Kidney epithelial cell (primary cell): Measurements from ENCODE around the gene GAL3ST1. TPM values are rescaled to one million over a fixed set of nuclear protein-coding genes. Genes with fewer than 3 reads are reported as not detected.

ENCODE experiments used
- DNase-seq: peaks from one replicate; pipeline ENCODE4 v3.0.0-alpha.2; 2010; ENCODE audit warnings: low read depth
- H3K27me3 ChIP-seq: 2 replicates; pipeline ENCODE4 v1.6.0; 2011; ENCODE audit warnings: low read length; ENCODE audit not compliant: control insufficient read depth, insufficient read depth
- H3K36me3 ChIP-seq: 2 replicates; pipeline ENCODE4 v1.5.1; 2011; ENCODE audit warnings: low read length; ENCODE audit not compliant: control insufficient read depth, insufficient read depth
- H3K4me3 ChIP-seq: 2 replicates; pipeline ENCODE4 v1.5.1; 2011; ENCODE audit warnings: low read depth, mild to moderate bottlenecking, control low read depth, low read length
- CTCF ChIP-seq: IDR thresholded peaks from 2 replicates; pipeline ENCODE4 v1.5.1; 2011; ENCODE audit warnings: mild to moderate bottlenecking, moderate library complexity, low read length, control low read depth, inconsistent platforms; ENCODE audit not compliant: insufficient read depth, poor library complexity, severe bottlenecking
- total RNA-seq: library from RNA; depleted of rRNA; stranded (reverse); fragments of >200 nt; gene quantifications from 2 replicates; pipeline ENCODE4 v1.2.3, GENCODE V29; 2015

Gene GAL3ST1
- total RNA-seq, 1 donor from 2014 or later: 4.0 TPM

DNA sequence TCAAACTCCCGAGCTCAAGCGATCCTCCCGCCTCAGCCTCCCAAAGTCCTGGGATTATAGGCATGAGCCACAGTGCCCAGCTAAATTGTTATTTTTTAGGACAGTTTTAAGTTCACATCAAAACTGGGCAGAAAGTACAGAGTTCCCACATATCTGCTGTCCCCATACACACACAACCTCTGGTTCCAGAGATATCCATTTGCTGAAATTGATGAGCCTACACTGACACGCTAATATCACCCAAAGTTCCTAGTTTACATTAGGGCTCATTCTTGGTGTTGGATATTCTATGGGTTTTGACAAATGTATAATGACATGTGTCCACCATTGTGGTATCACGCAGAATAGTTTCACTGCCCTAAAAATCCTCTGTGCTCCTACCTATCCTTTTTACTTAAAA, 66.2 kb downstream of the GAL3ST1 start:
- no peak overlapping the region for H3K4me3 ChIP-seq
- no peak for DNase-seq
- H3K27me3 ChIP-seq: peaks cover 8% of the 10 kb centered on the region
- TF ChIP-seq CTCF: no peak
- H3K36me3 ChIP-seq: no peaks in the 10 kb centered on the region

DNA sequence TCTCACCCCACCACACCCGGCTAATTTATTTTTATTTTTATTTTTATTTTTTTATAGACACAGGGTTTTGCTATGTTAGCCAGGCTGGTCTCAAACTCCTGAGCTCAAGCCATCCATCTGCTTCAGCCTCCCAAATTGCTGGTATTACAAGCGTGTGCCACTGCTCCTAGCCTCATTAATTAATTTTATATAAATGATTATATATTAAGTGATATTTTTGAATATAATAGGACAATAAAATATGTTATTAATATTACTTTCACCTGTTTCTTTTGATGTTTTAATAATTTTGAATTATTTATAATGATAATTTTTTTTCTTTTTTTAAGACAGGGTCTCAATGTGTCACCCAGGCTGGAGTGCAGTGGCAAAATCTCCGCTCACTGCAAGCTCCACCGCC, 66.8 kb downstream of the GAL3ST1 start:
- Histone ChIP-seq H3K36me3 (no peaks in the 10 kb centered on the region), H3K4me3 (no peak overlapping the region), H3K27me3 (peaks cover 8% of the 10 kb centered on the region)
- DNase-seq: no peak
- no peak for TF ChIP-seq CTCF

GRCh38 chr22:30506507-30506968, 67.9 kb downstream of the GAL3ST1 start:
- Histone ChIP-seq H3K36me3 (no peaks in the 10 kb centered on the region), H3K27me3 (peaks cover 8% of the 10 kb centered on the region), H3K4me3 (no peak overlapping the region)
- no peak for TF ChIP-seq CTCF
- DNase-seq: no peak

Other genes with a start within 250 kb of the GAL3ST1 start
- 21.6 and 23.9 TPM in 2 replicates for gene TBC1D10A, start 247.7 kb downstream of the GAL3ST1 start, total RNA-seq
- 50.2 and 54.8 TPM in 2 replicates for gene SF3A1, start 217.8 kb downstream of the GAL3ST1 start, total RNA-seq
- gene CCDC157, start 217.7 kb downstream of the GAL3ST1 start, total RNA-seq: 13.1 and 14.6 TPM in 2 replicates
- gene RNF215, start 187.3 kb downstream of the GAL3ST1 start, total RNA-seq: 26.9 and 34.2 TPM in 2 replicates
- gene SEC14L2, start 177.6 kb downstream of the GAL3ST1 start, total RNA-seq: 31.7 and 36.0 TPM in 2 replicates
- 36.4 and 43.4 TPM in 2 replicates for gene MTFP1, start 148.9 kb downstream of the GAL3ST1 start, total RNA-seq
- not detected in 2 replicates for gene SEC14L3, start 102.6 kb downstream of the GAL3ST1 start, total RNA-seq
- 0.08 TPM in 1 of 2 replicates, not detected in the other for gene SEC14L4, start 69.0 kb downstream of the GAL3ST1 start, total RNA-seq
- 3.7 and 5.8 TPM in 2 replicates for gene SEC14L6, start 27.9 kb downstream of the GAL3ST1 start, total RNA-seq
- gene PES1, start 17.2 kb upstream of the GAL3ST1 start, total RNA-seq: 93.9 and 99.0 TPM in 2 replicates
- gene TCN2, start 32.5 kb upstream of the GAL3ST1 start, total RNA-seq: 6.5 and 6.7 TPM in 2 replicates
- gene SLC35E4, start 61.1 kb upstream of the GAL3ST1 start, total RNA-seq: 8.3 and 14.9 TPM in 2 replicates
- gene DUSP18, start 93.2 kb upstream of the GAL3ST1 start, total RNA-seq: 11.0 and 16.2 TPM in 2 replicates
- gene OSBP2, start 120.2 kb upstream of the GAL3ST1 start, total RNA-seq: 5.0 and 6.2 TPM in 2 replicates